Kidney (tissue), 14 donors: ENCODE measurements around the gene NCAPD2. TPM values are rescaled to one million over a fixed set of nuclear protein-coding genes. Genes with fewer than 3 reads are reported as not detected.

Experiments
- DNase-seq, 5 donors: peaks; one replicate each; pipeline ENCODE4 v3.0.0-alpha.2; 2013 to 2020
- FAIRE-seq: peaks from 2 replicates; lab custom pipeline; 2012; peaks lifted over from hg19 to GRCh38; lab: Jason Lieb, UNC
- H3K27ac ChIP-seq, 2 donors: one replicate each; pipeline ENCODE4 v1.7.0; 2013; ENCODE audit warnings: low read depth in 2 of 2, low read length in 2 of 2, inconsistent platforms in 1 of 2
- H3K27me3 ChIP-seq: one replicate; pipeline ENCODE4 v1.7.1; 2013; ENCODE audit warnings: low read length, inconsistent platforms; ENCODE audit not compliant: control insufficient read depth, insufficient read depth
- H3K36me3 ChIP-seq, 3 donors: one replicate each; pipeline versions ENCODE4 v1.7.0 to v1.7.1; 2013; ENCODE audit warnings: low read length in 3 of 3, control low read depth in 1 of 3, inconsistent platforms in 1 of 3; ENCODE audit not compliant: insufficient read depth in 3 of 3, control insufficient read depth in 2 of 3
- H3K4me1 ChIP-seq, 3 donors: one replicate each; pipeline versions ENCODE4 v1.7.0 to v1.7.1; 2013; ENCODE audit warnings: low read length in 3 of 3, inconsistent platforms in 1 of 3, low read depth in 1 of 3; ENCODE audit not compliant: control insufficient read depth in 2 of 3, insufficient read depth in 2 of 3
- H3K4me3 ChIP-seq, 3 donors: one replicate each; pipeline versions ENCODE4 v1.7.0 to v1.8.1; 2013; ENCODE audit warnings: low read length in 3 of 3, control low read depth in 1 of 3, inconsistent platforms in 1 of 3
- H3K9ac ChIP-seq, 3 donors: one replicate each; pipeline versions ENCODE4 v1.7.0 to v1.7.1; 2013; ENCODE audit warnings: low read length in 3 of 3, control low read depth in 1 of 3, inconsistent platforms in 1 of 3
- H3K9me3 ChIP-seq, 3 donors: one replicate each; pipeline versions ENCODE4 v1.7.0 to v1.7.1; 2013; ENCODE audit warnings: low read length in 3 of 3, control low read depth in 1 of 3, inconsistent platforms in 1 of 3; ENCODE audit not compliant: control insufficient read depth in 2 of 3, insufficient read depth in 1 of 3
- CTCF ChIP-seq: IDR thresholded peaks from 3 replicates; pipeline ENCODE4 v1.5.1; 2012; ENCODE audit warnings: mild to moderate bottlenecking, moderate library complexity, borderline replicate concordance; ENCODE audit not compliant: insufficient read depth; ENCODE audit errors: extremely low read depth
- intact Hi-C: fragments of 100-400 bp; cut with DNase I; formaldehyde crosslinking; loops from one replicate; pipeline ENCODE4 v1.11.1; 2022
- polyA plus RNA-seq: library from polyadenylated mRNA; stranded (reverse); fragments of 350-450 nt; fragmentation: Illumina TruSeq; extraction: RNeasy Lipid Tissue Mini Kit (QIAGEN cat#74804); gene quantifications from one replicate; pipeline ENCODE4 v1.2.3, GENCODE V29; 2014; ENCODE audit warnings: low read depth, low replicate concordance; ENCODE audit not compliant: insufficient read depth
- total RNA-seq: library from RNA; stranded (reverse); fragmentation: NEBNext Ultra II Directional; extraction: Animal tissue kit (Norgen Biotek cat#: 25700); gene quantifications from one replicate; pipeline ENCODE4 v1.2.1, GENCODE V29; 2021
- donor health status: control.
- donor health status: control.
- donor health status: control.
- donor health status: control.
- donor health status: control.
- donor health status: DM: yes; HTN: yes; CAD: no.
- donor health status: Normal renal cell carcinoma (clear cell type).

The NCAPD2 gene
- total and polyA plus RNA-seq, 2 donors from 2014 or later = 4.5 to 23.4 TPM

GRCh38 chr12:6535697-6535946, 41.7 kb downstream of the NCAPD2 start:
- Histone ChIP-seq H3K9ac (peak overlapping the region; percentile 63 to 96 (median 90)), H3K4me3 (peak overlapping the region; percentile 73 to 92 (median 88)), H3K27ac (peak overlapping the region; percentile 99), H3K27me3 (no peaks in the 10 kb centered on the region), H3K36me3 (peaks cover 0 to 36% (median 19%) of the 10 kb centered on the region in 3 donors), H3K9me3 (no peaks in the 10 kb centered on the region), H3K4me1 (peaks cover 0 to 38% (median 17%) of the 10 kb centered on the region in 3 donors)
- no peak for FAIRE-seq
- no peak for TF ChIP-seq CTCF
- intact Hi-C loops = no loop called here
- DNase-seq = no peak

GRCh38 chr12:6535960-6536847, 42.3 kb downstream of the NCAPD2 start:
- Histone ChIP-seq H3K36me3 (peaks cover 0 to 30% (median 19%) of the 10 kb centered on the region in 3 donors), H3K9ac (peak overlapping the region in 2 of 3 donors; percentile 90 to 96), H3K27ac (peak overlapping the region; percentile 99), H3K4me3 (peak overlapping the region in 2 of 3 donors; percentile 88 to 92), H3K27me3 (no peaks in the 10 kb centered on the region), H3K4me1 (peaks cover 0 to 41% (median 17%) of the 10 kb centered on the region in 3 donors), H3K9me3 (no peaks in the 10 kb centered on the region)
- no peak for TF ChIP-seq CTCF
- intact Hi-C loops = no loop called here
- no peak for FAIRE-seq
- DNase-seq = no peak

DNA sequence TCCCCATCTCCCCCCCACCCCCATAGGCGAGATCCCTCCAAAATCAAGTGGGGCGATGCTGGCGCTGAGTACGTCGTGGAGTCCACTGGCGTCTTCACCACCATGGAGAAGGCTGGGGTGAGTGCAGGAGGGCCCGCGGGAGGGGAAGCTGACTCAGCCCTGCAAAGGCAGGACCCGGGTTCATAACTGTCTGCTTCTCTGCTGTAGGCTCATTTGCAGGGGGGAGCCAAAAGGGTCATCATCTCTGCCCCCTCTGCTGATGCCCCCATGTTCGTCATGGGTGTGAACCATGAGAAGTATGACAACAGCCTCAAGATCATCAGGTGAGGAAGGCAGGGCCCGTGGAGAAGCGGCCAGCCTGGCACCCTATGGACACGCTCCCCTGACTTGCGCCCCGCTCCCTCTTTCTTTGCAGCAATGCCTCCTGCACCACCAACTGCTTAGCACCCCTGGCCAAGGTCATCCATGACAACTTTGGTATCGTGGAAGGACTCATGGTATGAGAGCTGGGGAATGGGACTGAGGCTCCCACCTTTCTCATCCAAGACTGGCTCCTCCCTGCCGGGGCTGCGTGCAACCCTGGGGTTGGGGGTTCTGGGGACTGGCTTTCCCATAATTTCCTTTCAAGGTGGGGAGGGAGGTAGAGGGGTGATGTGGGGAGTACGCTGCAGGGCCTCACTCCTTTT, 43.1 kb downstream of the NCAPD2 start:
- FAIRE-seq (no peak), DNase-seq (no peak)
- intact Hi-C loops = no loop called here
- H3K27ac ChIP-seq = peak overlapping the region in 1 of 2 donors; percentile 99
- no peaks in the 10 kb centered on the region for H3K9me3 ChIP-seq
- peaks cover 0 to 46% (median 21%) of the 10 kb centered on the region in 3 donors for H3K4me1 ChIP-seq
- no peak for TF ChIP-seq CTCF
- H3K9ac ChIP-seq = no peak overlapping the region
- peak overlapping the region in 1 of 3 donors; percentile 92 for H3K4me3 ChIP-seq
- H3K27me3 ChIP-seq = no peaks in the 10 kb centered on the region
- H3K36me3 ChIP-seq = peaks cover 0 to 29% (median 19%) of the 10 kb centered on the region in 3 donors
